WTC11 (cell line): ENCODE results near the gene PRCC. TPM values are rescaled to one million over a fixed set of nuclear protein-coding genes. Genes with fewer than 3 reads are reported as not detected.

Experiments
- ATAC-seq: fragments of 200-7000 bp; cut with Tn5 transposase; 2 replicates; pipeline ENCODE4 v1.10.0; 2021; ENCODE audit warnings: mild to moderate bottlenecking, moderate library complexity
- CTCF ChIA-PET: fragments of 300-600 bp; sonication (Branson Sonifier 250); formaldehyde crosslinking; loops from one replicate; lab custom pipeline; 2021; ENCODE audit warnings: antibody characterized with exemption; lab: Charles Lee
- POLR2A ChIA-PET: fragments of 350-600 bp; sonication (Branson Sonifier 250); formaldehyde crosslinking; loops from one replicate; lab custom pipeline; 2021; ENCODE audit warnings: antibody characterized with exemption; lab: Charles Lee
- DNase-seq: peaks from one replicate; pipeline ENCODE4 v3.0.0; 2021; ENCODE audit warnings: low spot score
- H3K27ac Mint-ChIP-seq: 2 replicates; pipeline ENCODE4 v1.8.0; 2021; ENCODE audit warnings: mixed read lengths
- H3K27me3 Mint-ChIP-seq: 2 replicates; pipeline ENCODE4 v1.8.0; 2021; ENCODE audit warnings: low read depth, mild to moderate bottlenecking, moderate library complexity, mixed read lengths
- H3K36me3 Mint-ChIP-seq: 2 replicates; pipeline ENCODE4 v1.8.0; 2021; ENCODE audit warnings: mixed read lengths
- H3K4me1 Mint-ChIP-seq: 2 replicates; pipeline ENCODE4 v1.8.0; 2022; ENCODE audit warnings: mixed read lengths
- H3K4me3 Mint-ChIP-seq: 2 replicates; pipeline ENCODE4 v1.8.0; 2021; ENCODE audit warnings: mild to moderate bottlenecking, moderate library complexity, mixed read lengths
- H3K9me3 Mint-ChIP-seq: 2 replicates; pipeline ENCODE4 v1.8.0; 2021; ENCODE audit warnings: mixed read lengths
- CBFB ChIP-seq: sonication (generic); formaldehyde crosslinking; IDR thresholded peaks from 2 replicates; pipeline ENCODE4 v1.8.1; 2022; ENCODE audit warnings: mild to moderate bottlenecking, low read depth, missing genetic modification reagents
- FOXK1 ChIP-seq: sonication (generic); formaldehyde crosslinking; IDR thresholded peaks from 2 replicates; pipeline ENCODE4 v1.8.0; 2022; ENCODE audit warnings: mild to moderate bottlenecking, moderate library complexity, missing genetic modification reagents
- HMGA2 ChIP-seq: fragments of 250-450 bp; sonication (Bioruptor Pico); IDR thresholded peaks from 2 replicates; pipeline ENCODE4 v1.4.0; 2021; ENCODE audit warnings: mild to moderate bottlenecking, moderate library complexity
- JUN ChIP-seq: sonication (generic); formaldehyde crosslinking; IDR thresholded peaks from 2 replicates; pipeline ENCODE4 v1.8.0; 2023; ENCODE audit warnings: mild to moderate bottlenecking, missing genetic modification reagents
- NR1H2 ChIP-seq: sonication (generic); formaldehyde crosslinking; IDR thresholded peaks from 2 replicates; pipeline ENCODE4 v1.9.0; 2021; ENCODE audit warnings: mild to moderate bottlenecking, moderate library complexity, missing genetic modification reagents
- PREB ChIP-seq: sonication (generic); formaldehyde crosslinking; IDR thresholded peaks from 2 replicates; pipeline ENCODE4 v1.8.1; 2022; ENCODE audit warnings: mild to moderate bottlenecking, missing genetic modification reagents, moderate library complexity, borderline replicate concordance
- PRRX2 ChIP-seq: fragments of 250-450 bp; sonication (Bioruptor Pico); IDR thresholded peaks from 2 replicates; pipeline ENCODE4 v1.8.0; 2021; ENCODE audit warnings: mild to moderate bottlenecking
- RORB ChIP-seq: fragments of 250-450 bp; sonication (Bioruptor Pico); IDR thresholded peaks from 2 replicates; pipeline ENCODE4 v1.9.0; 2021; ENCODE audit warnings: mild to moderate bottlenecking
- SMAD3 ChIP-seq: sonication (generic); formaldehyde crosslinking; IDR thresholded peaks from 2 replicates; pipeline ENCODE4 v1.8.0; 2022; ENCODE audit warnings: missing genetic modification reagents, mild to moderate bottlenecking, borderline replicate concordance
- TEAD4 ChIP-seq: sonication (generic); formaldehyde crosslinking; IDR thresholded peaks from 2 replicates; pipeline ENCODE4 v1.8.0; 2022; ENCODE audit warnings: mild to moderate bottlenecking, missing genetic modification reagents
- ZNF121 ChIP-seq: sonication (generic); formaldehyde crosslinking; IDR thresholded peaks from 2 replicates; pipeline ENCODE4 v1.8.0; 2023; ENCODE audit warnings: missing genetic modification reagents
- ZNF281 ChIP-seq: sonication (generic); formaldehyde crosslinking; IDR thresholded peaks from 2 replicates; pipeline ENCODE4 v1.8.0; 2023; ENCODE audit warnings: mild to moderate bottlenecking, missing genetic modification reagents
- ZNF425 ChIP-seq: fragments of 250-450 bp; sonication (Bioruptor Pico); conservative IDR thresholded peaks from 2 replicates; pipeline ENCODE4 v1.9.0; 2021; ENCODE audit warnings: mild to moderate bottlenecking
- ZNF532 ChIP-seq: fragments of 250-450 bp; sonication (Bioruptor Pico); IDR thresholded peaks from 2 replicates; pipeline ENCODE4 v1.9.0; 2021; ENCODE audit warnings: mild to moderate bottlenecking, borderline replicate concordance
- total RNA-seq: library from RNA; stranded (reverse); gene quantifications from 3 replicates; pipeline ENCODE4 v1.2.3, GENCODE V29; 2021
- TF ChIP-seq, protein P1 (sequence below): sonication (generic); formaldehyde crosslinking; IDR thresholded peaks from 2 replicates; pipeline ENCODE4 v1.8.1; 2023; ENCODE audit warnings: mild to moderate bottlenecking, missing genetic modification reagents, moderate library complexity
- TF ChIP-seq, protein P2 (sequence below): fragments of 250-450 bp; sonication (Bioruptor Pico); IDR thresholded peaks from 2 replicates; pipeline ENCODE4 v1.8.0; 2021; ENCODE audit warnings: mild to moderate bottlenecking

PRCC gene
- total RNA-seq, 1 experiment from 2014 or later, result 97.4 TPM

GRCh38 chr1:156841295-156841855 lies 74.0 kb downstream of the PRCC start:
- no peak for ATAC-seq
- TF ChIP-seq, protein P1, sequence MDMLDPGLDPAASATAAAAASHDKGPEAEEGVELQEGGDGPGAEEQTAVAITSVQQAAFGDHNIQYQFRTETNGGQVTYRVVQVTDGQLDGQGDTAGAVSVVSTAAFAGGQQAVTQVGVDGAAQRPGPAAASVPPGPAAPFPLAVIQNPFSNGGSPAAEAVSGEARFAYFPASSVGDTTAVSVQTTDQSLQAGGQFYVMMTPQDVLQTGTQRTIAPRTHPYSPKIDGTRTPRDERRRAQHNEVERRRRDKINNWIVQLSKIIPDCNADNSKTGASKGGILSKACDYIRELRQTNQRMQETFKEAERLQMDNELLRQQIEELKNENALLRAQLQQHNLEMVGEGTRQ (CRISPR knock-in tag), result no peak
- TF ChIP-seq FOXK1 (CRISPR knock-in tag) (no peak), ZNF281 (CRISPR knock-in tag) (no peak), NR1H2 (CRISPR knock-in tag) (no peak), HMGA2 (CRISPR knock-in tag) (no peak), JUN (CRISPR knock-in tag) (no peak), ZNF532 (CRISPR knock-in tag) (no peak), PRRX2 (CRISPR knock-in tag) (no peak), CBFB (CRISPR knock-in tag) (no peak), RORB (CRISPR knock-in tag) (no peak), ZNF425 (CRISPR knock-in tag) (no peak), TEAD4 (CRISPR knock-in tag) (no peak), PREB (CRISPR knock-in tag) (no peak), SMAD3 (CRISPR knock-in tag) (no peak), ZNF121 (no peak)
- TF ChIP-seq, protein P2, sequence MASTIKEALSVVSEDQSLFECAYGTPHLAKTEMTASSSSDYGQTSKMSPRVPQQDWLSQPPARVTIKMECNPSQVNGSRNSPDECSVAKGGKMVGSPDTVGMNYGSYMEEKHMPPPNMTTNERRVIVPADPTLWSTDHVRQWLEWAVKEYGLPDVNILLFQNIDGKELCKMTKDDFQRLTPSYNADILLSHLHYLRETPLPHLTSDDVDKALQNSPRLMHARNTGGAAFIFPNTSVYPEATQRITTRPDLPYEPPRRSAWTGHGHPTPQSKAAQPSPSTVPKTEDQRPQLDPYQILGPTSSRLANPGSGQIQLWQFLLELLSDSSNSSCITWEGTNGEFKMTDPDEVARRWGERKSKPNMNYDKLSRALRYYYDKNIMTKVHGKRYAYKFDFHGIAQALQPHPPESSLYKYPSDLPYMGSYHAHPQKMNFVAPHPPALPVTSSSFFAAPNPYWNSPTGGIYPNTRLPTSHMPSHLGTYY, result no peak
- TF ChIP-seq, all 79 proteins: peak for 0
- peaks cover 63% of the 10 kb centered on the region for H3K27me3 Mint-ChIP-seq
- DNase-seq, result no peak
- no peak overlapping the region for H3K4me3 Mint-ChIP-seq
- ChIA-PET POLR2A (no interaction called here), CTCF (interaction anchor here (0.6 to 6.6 kb wide), 13 partner anchors 11 to 200 kb away, joined by 3 to 177 read pairs (median 6); partner anchors contain the start of genes BCAN, INSRR, LRRC71 and NTRK1)
- no peaks in the 10 kb centered on the region for H3K9me3 Mint-ChIP-seq
- no peak overlapping the region for H3K27ac Mint-ChIP-seq
- peaks cover 10% of the 10 kb centered on the region for H3K4me1 Mint-ChIP-seq
- H3K36me3 Mint-ChIP-seq, result no peaks in the 10 kb centered on the region
